GM19238 (cell line): ENCODE results near the gene MAP2K5.

Source experiments
- DNase-seq: peaks from one replicate; pipeline ENCODE4 v3.0.0; 2011; ENCODE audit warnings: low spot score; ENCODE audit not compliant: insufficient read length

MAP2K5 gene

GRCh38 chr15:67558502-67558901, 16.0 kb downstream of the MAP2K5 start:
- no peak for DNase-seq

- DNase-seq, result no peak
Measured at GRCh38 chr15:67559158-67559557, 16.7 kb downstream of the MAP2K5 start.

- DNase-seq, result no peak
Measured at GRCh38 chr15:67559576-67559975, 17.1 kb downstream of the MAP2K5 start.

GRCh38 chr15:67560320-67560719, 17.8 kb downstream of the MAP2K5 start:
- no peak for DNase-seq

GRCh38 chr15:67563092-67563491, 20.6 kb downstream of the MAP2K5 start:
- no peak for DNase-seq

- peak; percentile 19 for DNase-seq
Measured at GRCh38 chr15:67564021-67564967, 21.8 kb downstream of the MAP2K5 start.

GRCh38 chr15:67564968-67565345, 22.5 kb downstream of the MAP2K5 start:
- DNase-seq, result no peak

- no peak for DNase-seq
Measured at GRCh38 chr15:67569668-67570067, 27.2 kb downstream of the MAP2K5 start.

GRCh38 chr15:67570875-67571647, 28.6 kb downstream of the MAP2K5 start:
- no peak for DNase-seq

GRCh38 chr15:67571648-67572415, 29.3 kb downstream of the MAP2K5 start:
- DNase-seq, result no peak

GRCh38 chr15:67573194-67573593, 30.7 kb downstream of the MAP2K5 start:
- no peak for DNase-seq

- no peak for DNase-seq
Measured at GRCh38 chr15:67575039-67575502, 32.6 kb downstream of the MAP2K5 start.

- DNase-seq, result no peak
Measured at GRCh38 chr15:67578020-67578600, 35.6 kb downstream of the MAP2K5 start.

- no peak for DNase-seq
Measured at GRCh38 chr15:67579164-67579563, 36.7 kb downstream of the MAP2K5 start.

- DNase-seq, result no peak
Measured at GRCh38 chr15:67579967-67580366, 37.5 kb downstream of the MAP2K5 start.

GRCh38 chr15:67584157-67584556, 41.7 kb downstream of the MAP2K5 start:
- no peak for DNase-seq

GRCh38 chr15:67585681-67586080, 43.2 kb downstream of the MAP2K5 start:
- DNase-seq, result no peak

GRCh38 chr15:67587331-67587730, 44.8 kb downstream of the MAP2K5 start:
- no peak for DNase-seq

GRCh38 chr15:67587754-67588153, 45.3 kb downstream of the MAP2K5 start:
- no peak for DNase-seq

GRCh38 chr15:67590191-67590590, 47.7 kb downstream of the MAP2K5 start:
- DNase-seq, result no peak

GRCh38 chr15:67592245-67592644, 49.7 kb downstream of the MAP2K5 start:
- no peak for DNase-seq
